Measurements from ENCODE around the gene EXOC4.

GRCh38 chr7:134029743-134030142, 776.9 kb downstream of the EXOC4 start:
- TF ChIP-seq, protein P1, sequence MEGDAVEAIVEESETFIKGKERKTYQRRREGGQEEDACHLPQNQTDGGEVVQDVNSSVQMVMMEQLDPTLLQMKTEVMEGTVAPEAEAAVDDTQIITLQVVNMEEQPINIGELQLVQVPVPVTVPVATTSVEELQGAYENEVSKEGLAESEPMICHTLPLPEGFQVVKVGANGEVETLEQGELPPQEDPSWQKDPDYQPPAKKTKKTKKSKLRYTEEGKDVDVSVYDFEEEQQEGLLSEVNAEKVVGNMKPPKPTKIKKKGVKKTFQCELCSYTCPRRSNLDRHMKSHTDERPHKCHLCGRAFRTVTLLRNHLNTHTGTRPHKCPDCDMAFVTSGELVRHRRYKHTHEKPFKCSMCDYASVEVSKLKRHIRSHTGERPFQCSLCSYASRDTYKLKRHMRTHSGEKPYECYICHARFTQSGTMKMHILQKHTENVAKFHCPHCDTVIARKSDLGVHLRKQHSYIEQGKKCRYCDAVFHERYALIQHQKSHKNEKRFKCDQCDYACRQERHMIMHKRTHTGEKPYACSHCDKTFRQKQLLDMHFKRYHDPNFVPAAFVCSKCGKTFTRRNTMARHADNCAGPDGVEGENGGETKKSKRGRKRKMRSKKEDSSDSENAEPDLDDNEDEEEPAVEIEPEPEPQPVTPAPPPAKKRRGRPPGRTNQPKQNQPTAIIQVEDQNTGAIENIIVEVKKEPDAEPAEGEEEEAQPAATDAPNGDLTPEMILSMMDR (IDR thresholded peaks at IDR 0.05; ENCODE audit: low read length): no peak
- no peak for TF ChIP-seq EZH2 (IDR thresholded peaks at IDR 0.05; ENCODE audit: borderline replicate concordance, low read length)

All from OCI-LY1 (cell line).